Measurements from ENCODE around the gene SLC2A1.
"Not testable (repeated sequence)": the region's sequence is repeated elsewhere in the genome, so short reads cannot be mapped to it uniquely, and the experiment has no call there.

The SLC2A1 gene

GRCh38 chr1:42922687-42923366 is 35.8 kb downstream of the SLC2A1 start:
- Histone ChIP-seq H3K27ac (replicated peaks) (no peak overlapping the region), H3K4me3 (replicated peaks; ENCODE audit: insufficient read depth, low read length) (no peak overlapping the region)
- TF ChIP-seq CTCF (IDR thresholded peaks at IDR 0.05; ENCODE audit: insufficient read depth, low read length) (peak; percentile 79), GABPA (IDR thresholded peaks at IDR 0.05; ENCODE audit: low read depth) (no peak), REST (IDR thresholded peaks at IDR 0.05; ENCODE audit: insufficient replicate concordance, low read depth) (no peak), POLR2AphosphoS5 (IDR thresholded peaks at IDR 0.05; ENCODE audit: low read depth) (no peak), SPI1 (IDR thresholded peaks at IDR 0.05; ENCODE audit: borderline replicate concordance, low read depth) (no peak)

GRCh38 chr1:42921769-42922168 is 36.9 kb downstream of the SLC2A1 start:
- no peak for TF ChIP-seq CTCF (IDR thresholded peaks at IDR 0.05; ENCODE audit: insufficient read depth, low read length)
- no peak for TF ChIP-seq REST (IDR thresholded peaks at IDR 0.05; ENCODE audit: insufficient replicate concordance, low read depth)
- no peak for TF ChIP-seq SPI1 (IDR thresholded peaks at IDR 0.05; ENCODE audit: borderline replicate concordance, low read depth)
- no peak for TF ChIP-seq GABPA (IDR thresholded peaks at IDR 0.05; ENCODE audit: low read depth)
- TF ChIP-seq POLR2AphosphoS5 (IDR thresholded peaks at IDR 0.05; ENCODE audit: low read depth) = no peak
- Histone ChIP-seq H3K27me3 (ENCODE audit: insufficient read depth, poor library complexity, severe bottlenecking) (no peaks in the 10 kb centered on the region), H3K27ac (replicated peaks) (no peak overlapping the region), H3K4me3 (replicated peaks; ENCODE audit: insufficient read depth, low read length) (no peak overlapping the region)
- no peak for DNase-seq (ENCODE audit: low read depth in 1 of 2, low spot score in 1 of 2)

More at GRCh38 chr1:42922687-42923366, 35.8 kb downstream of the SLC2A1 start:
- H3K27me3 ChIP-seq (ENCODE audit: insufficient read depth, poor library complexity, severe bottlenecking) = no peaks in the 10 kb centered on the region
- peak in 1 of 2 experiments; percentile 80 for DNase-seq (ENCODE audit: low read depth in 1 of 2, low spot score in 1 of 2)

- not testable (repeated sequence) for DNase-seq (ENCODE audit: low read depth in 1 of 2, low spot score in 1 of 2); H3K27ac ChIP-seq (replicated peaks); H3K27me3 ChIP-seq (ENCODE audit: insufficient read depth, poor library complexity, severe bottlenecking); H3K4me3 ChIP-seq (replicated peaks; ENCODE audit: insufficient read depth, low read length)
Measured at GRCh38 chr1:42919651-42920050, 39.0 kb downstream of the SLC2A1 start.

GRCh38 chr1:42917241-42917495 is 41.5 kb downstream of the SLC2A1 start:
- Histone ChIP-seq H3K27ac (replicated peaks) (no peak overlapping the region), H3K4me3 (replicated peaks; ENCODE audit: insufficient read depth, low read length) (no peak overlapping the region), H3K27me3 (ENCODE audit: insufficient read depth, poor library complexity, severe bottlenecking) (no peaks in the 10 kb centered on the region)
- TF ChIP-seq REST (IDR thresholded peaks at IDR 0.05; ENCODE audit: insufficient replicate concordance, low read depth) = no peak
- TF ChIP-seq CTCF (IDR thresholded peaks at IDR 0.05; ENCODE audit: insufficient read depth, low read length) = no peak
- no peak for TF ChIP-seq POLR2AphosphoS5 (IDR thresholded peaks at IDR 0.05; ENCODE audit: low read depth)
- no peak for TF ChIP-seq GABPA (IDR thresholded peaks at IDR 0.05; ENCODE audit: low read depth)
- TF ChIP-seq SPI1 (IDR thresholded peaks at IDR 0.05; ENCODE audit: borderline replicate concordance, low read depth) = no peak
- DNase-seq (ENCODE audit: low read depth in 1 of 2, low spot score in 1 of 2) = no peak

Measured in HL-60 (cell line).